Measurements from ENCODE around the gene REEP5. TPM values are rescaled to one million over a fixed set of nuclear protein-coding genes. Genes with fewer than 3 reads are reported as not detected.
A peak's percentile ranks its signal among the peaks of the same experiment; 100 is the strongest.

REEP5 gene
- total RNA-seq, 2 donors from 2014 or later = 61.0 to 164 TPM

DNA sequence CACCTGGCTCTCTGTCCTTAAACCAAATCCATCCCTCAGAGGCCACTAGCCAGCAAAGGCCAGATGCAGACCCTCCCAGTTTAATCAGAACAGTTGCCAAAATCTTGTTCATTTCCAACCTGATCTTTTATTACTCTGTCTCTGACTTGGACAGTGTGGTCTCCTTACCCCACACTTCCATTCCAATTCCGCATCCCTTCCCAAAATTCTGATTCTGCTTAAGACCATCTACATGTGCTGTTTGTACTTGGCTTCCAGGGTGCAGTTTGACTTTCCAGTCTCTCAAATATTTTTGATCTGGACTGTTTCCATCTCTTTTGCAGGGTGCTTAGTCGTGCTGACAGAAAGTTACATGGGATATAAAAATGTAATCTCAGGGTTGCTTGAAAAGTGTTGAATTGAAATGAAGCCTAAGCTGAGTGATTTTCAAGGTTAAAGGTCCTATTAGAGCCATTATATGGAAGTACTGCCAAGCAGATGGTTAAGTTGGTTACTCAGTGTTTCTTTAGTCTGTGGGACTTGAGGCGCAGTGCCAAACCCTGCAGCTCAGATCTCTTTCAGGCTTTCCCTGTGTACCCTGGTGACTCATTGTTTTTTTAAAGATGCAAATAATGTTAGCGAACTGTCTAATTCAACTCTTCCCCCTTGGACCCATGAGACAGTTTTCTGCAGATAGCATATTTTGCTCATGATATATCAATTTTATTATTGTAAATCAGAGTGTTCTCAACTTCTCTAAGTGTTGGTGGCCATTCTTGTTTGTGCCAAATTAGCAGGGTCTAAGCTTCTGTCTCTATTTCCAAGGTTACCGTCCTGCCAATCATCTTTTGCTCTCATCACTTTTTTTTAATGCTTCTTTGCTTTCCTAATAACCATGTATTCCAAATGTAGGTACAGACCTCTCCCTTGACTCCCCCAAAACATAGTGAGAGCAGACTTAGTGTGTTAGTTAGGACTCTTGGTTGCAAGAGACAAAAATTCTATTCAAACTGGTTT, 36.4 kb upstream of the REEP5 start:
- intact Hi-C loops (cut with DNase I) = loop anchor here (5.0 kb wide), 1 partner anchor 36 kb away; the partner anchor contains the start of gene REEP5
- H3K27ac ChIP-seq = peak overlapping the region; percentile 44 to 45
- DNase-seq (ENCODE audit: low spot score) = peak; percentile 88
- no peak overlapping the region for H3K4me3 ChIP-seq
- H3K9me3 ChIP-seq = no peaks in the 10 kb centered on the region
- H3K4me1 ChIP-seq (replicated peaks) = no peaks in the 10 kb centered on the region
- no peaks in the 10 kb centered on the region for H3K27me3 ChIP-seq (replicated peaks; ENCODE audit: insufficient read depth)
- WGBS = 20% methylated on average over 5 of the region's 5 CpGs
- no peaks in the 10 kb centered on the region for H3K36me3 ChIP-seq
- TF ChIP-seq POLR2AphosphoS5 (IDR thresholded peaks at IDR 0.05) = peak; percentile 80
- TF ChIP-seq, protein P1, sequence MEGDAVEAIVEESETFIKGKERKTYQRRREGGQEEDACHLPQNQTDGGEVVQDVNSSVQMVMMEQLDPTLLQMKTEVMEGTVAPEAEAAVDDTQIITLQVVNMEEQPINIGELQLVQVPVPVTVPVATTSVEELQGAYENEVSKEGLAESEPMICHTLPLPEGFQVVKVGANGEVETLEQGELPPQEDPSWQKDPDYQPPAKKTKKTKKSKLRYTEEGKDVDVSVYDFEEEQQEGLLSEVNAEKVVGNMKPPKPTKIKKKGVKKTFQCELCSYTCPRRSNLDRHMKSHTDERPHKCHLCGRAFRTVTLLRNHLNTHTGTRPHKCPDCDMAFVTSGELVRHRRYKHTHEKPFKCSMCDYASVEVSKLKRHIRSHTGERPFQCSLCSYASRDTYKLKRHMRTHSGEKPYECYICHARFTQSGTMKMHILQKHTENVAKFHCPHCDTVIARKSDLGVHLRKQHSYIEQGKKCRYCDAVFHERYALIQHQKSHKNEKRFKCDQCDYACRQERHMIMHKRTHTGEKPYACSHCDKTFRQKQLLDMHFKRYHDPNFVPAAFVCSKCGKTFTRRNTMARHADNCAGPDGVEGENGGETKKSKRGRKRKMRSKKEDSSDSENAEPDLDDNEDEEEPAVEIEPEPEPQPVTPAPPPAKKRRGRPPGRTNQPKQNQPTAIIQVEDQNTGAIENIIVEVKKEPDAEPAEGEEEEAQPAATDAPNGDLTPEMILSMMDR (IDR thresholded peaks at IDR 0.05) = no peak

DNA sequence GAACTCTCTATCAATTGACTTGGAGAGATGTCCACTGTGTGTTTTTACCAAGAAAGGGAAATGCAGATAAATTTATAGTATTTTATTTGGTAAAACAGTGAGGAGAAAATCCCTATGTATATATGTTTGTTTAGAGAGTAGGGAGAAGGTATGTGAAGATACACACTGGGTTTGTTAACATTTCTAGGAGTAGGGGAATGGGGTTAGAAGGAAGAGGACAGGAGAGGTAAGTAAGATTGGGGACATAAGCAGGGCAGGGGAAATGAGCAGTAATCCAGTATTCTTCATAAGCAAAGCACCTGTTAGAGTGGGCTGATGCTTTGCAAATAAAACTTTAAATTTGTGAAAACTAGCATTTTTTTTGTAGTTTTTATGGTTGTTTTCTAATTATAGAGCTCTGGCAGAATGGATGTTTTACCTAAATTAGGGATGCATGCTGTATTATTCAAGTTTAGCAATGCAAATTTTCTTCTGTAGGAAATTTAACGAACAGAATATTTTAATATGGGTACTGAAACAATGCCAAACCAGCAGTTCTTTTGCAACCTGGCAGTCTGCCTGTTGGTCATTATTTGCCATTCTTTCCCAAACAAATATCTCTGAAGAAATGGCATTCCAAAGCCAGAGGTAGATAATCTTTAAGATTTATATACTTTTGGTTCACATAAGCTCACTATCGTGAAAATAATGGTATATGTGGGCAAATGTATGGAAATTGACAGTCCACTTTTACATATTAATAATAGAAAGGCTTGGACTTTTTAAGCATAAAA, 35.2 kb upstream of the REEP5 start:
- DNase-seq (ENCODE audit: low spot score) = no peak
- Histone ChIP-seq H3K27ac (no peak overlapping the region), H3K36me3 (no peaks in the 10 kb centered on the region), H3K4me3 (no peak overlapping the region), H3K9me3 (no peaks in the 10 kb centered on the region), H3K4me1 (replicated peaks) (no peaks in the 10 kb centered on the region), H3K27me3 (replicated peaks; ENCODE audit: insufficient read depth) (no peaks in the 10 kb centered on the region)
- TF ChIP-seq POLR2AphosphoS5 (IDR thresholded peaks at IDR 0.05) (peak; percentile 8), POLR2A (IDR thresholded peaks at IDR 0.05) (no peak)
- TF ChIP-seq, protein P1 (IDR thresholded peaks at IDR 0.05) = no peak
- WGBS = 30% methylated on average over 2 of the region's 2 CpGs
- intact Hi-C loops (cut with DNase I) = loop anchor here (5.0 kb wide), 1 partner anchor 35 kb away; the partner anchor contains the start of gene REEP5

DNA sequence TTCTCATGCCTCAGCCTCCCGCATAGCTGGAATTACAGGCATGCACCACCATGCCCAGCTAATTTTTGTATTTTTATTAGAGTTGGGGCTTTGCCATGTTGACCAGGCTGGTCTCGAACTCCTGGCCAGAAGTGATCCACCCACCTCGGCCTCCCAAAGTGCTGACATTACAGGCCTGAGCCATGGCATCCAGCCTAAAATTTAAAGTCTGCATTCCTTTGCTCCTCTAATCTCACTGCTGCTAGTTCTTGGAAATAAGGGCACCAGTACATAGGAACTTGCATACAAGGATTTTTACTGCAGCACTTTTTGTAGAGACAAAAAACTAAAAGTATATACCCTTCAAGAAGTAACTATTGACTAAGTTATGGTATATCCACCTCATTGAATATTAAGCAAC, 34.6 kb upstream of the REEP5 start:
- H3K36me3 ChIP-seq = no peaks in the 10 kb centered on the region
- DNase-seq (ENCODE audit: low spot score) = no peak
- 41% methylated on average over 3 of the region's 3 CpGs for WGBS
- H3K4me1 ChIP-seq (replicated peaks) = no peaks in the 10 kb centered on the region
- TF ChIP-seq POLR2AphosphoS5 (IDR thresholded peaks at IDR 0.05) (no peak), POLR2A (IDR thresholded peaks at IDR 0.05) (no peak)
- TF ChIP-seq, protein P1 (IDR thresholded peaks at IDR 0.05) = no peak
- no peak overlapping the region for H3K27ac ChIP-seq
- H3K4me3 ChIP-seq = no peak overlapping the region
- intact Hi-C loops (cut with DNase I) = loop anchor here (5.0 kb wide), 1 partner anchor 34 kb away; the partner anchor contains the start of gene REEP5
- no peaks in the 10 kb centered on the region for H3K9me3 ChIP-seq
- no peaks in the 10 kb centered on the region for H3K27me3 ChIP-seq (replicated peaks; ENCODE audit: insufficient read depth)

DNA sequence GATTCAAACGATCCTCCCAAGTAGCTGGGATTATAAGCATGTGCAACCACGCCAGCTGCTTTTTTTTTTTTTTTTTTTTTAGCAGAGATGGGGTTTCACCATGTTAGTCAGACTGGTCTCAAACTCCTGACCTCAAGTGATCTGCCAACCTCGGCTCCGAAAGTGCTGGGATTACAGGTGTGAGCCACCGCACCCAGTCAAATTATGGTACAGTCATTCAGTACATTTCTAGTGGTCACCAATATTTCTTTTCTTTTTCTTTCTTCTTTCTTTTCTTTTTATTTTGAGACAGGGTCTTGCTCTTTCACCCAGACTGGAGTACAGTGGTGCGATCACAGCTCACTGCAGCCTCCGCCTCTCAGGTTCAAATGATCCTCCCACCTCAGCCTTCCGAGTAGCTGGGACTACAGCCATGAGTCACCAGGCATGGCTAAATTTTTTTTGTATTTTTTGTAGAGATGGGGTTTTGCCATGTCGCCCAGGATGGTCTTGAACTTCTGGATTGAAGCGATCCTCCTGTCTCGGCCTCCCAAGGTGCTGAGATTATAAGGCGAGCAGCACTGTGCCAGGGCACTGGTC, 29.2 kb upstream of the REEP5 start:
- no peak overlapping the region for H3K27ac ChIP-seq
- intact Hi-C loops (cut with DNase I) = no loop called here
- no peaks in the 10 kb centered on the region for H3K36me3 ChIP-seq
- H3K4me1 ChIP-seq (replicated peaks) = no peaks in the 10 kb centered on the region
- H3K4me3 ChIP-seq = no peak overlapping the region
- 95% methylated on average over 12 of the region's 12 CpGs for WGBS
- no peak for DNase-seq (ENCODE audit: low spot score)
- no peaks in the 10 kb centered on the region for H3K27me3 ChIP-seq (replicated peaks; ENCODE audit: insufficient read depth)
- H3K9me3 ChIP-seq = no peaks in the 10 kb centered on the region
- TF ChIP-seq, protein P1 (IDR thresholded peaks at IDR 0.05) = no peak
- TF ChIP-seq POLR2A (IDR thresholded peaks at IDR 0.05) (no peak), POLR2AphosphoS5 (IDR thresholded peaks at IDR 0.05) (no peak)
